ENCODE measurements around the gene RBM22.

The RBM22 gene

DNA sequence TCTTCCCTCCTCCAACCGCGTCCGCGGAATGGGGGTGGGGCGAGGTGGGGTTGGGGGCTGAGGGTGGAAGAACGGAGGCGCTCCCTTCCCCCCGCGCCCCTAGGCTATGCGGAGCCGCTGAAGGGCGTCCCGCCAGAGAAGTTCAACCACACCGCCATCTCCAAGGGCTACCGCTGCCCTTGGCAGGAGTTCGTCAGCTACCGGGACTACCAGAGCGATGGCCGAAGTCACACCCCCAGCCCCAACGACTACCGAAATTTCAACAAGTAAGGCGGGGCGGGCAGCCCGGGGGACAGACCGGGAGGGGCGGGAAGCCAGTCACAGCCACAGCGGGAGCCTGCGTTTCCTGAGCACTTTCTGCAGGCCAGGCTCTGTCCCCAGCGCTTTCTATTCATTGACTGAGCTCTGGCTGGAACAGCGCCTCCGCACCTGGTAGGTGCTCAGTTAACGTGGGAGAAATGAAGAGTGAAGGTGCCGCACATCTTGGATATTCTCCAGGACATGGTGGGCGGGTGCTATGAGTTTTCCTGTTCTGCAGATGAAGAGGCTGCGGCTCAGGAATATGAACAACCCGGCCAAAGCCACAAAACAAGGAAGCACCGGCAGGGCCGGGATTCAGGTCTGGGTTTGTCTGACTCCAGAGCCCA, 28.5 kb downstream of the RBM22 start:
- no peak for DNase-seq (ENCODE audit: low read depth in 2 of 2)

DNA sequence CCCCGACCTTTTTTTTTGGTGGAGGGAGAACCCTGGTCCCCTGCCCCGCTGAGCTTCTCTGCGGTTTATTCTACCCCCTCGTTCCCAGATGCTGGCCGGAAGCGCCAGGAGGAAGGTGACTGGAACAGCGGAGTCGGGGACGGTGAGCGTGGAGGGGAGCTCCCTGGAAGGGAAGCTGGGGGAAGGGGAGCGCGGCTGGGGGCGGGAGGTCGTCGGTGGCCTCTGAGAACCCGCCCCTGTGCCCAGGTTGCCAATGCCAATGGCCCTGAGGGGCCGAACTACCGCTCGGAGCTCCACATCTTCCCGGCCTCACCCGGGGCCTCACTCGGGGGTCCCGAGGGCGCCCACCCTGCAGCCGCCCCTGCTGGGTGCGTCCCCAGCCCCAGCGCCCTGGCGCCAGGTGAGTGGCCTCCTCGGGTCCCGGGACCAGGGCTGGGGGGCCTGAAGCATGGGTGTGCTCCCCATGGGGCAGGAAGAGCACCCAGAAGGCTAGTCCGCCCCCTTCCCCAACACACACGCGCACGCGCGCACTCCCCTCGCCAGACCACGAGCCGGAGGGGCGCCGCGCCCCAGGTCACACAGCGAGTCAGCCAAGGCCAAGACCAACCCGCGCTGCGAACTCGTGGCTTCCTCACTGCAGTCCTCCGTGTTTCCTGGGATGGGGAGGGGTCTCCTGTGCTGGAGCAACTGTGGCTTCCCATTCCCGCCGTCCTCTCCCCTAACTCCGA, 29.2 kb downstream of the RBM22 start:
- DNase-seq (ENCODE audit: low read depth in 2 of 2): no peak

DNA sequence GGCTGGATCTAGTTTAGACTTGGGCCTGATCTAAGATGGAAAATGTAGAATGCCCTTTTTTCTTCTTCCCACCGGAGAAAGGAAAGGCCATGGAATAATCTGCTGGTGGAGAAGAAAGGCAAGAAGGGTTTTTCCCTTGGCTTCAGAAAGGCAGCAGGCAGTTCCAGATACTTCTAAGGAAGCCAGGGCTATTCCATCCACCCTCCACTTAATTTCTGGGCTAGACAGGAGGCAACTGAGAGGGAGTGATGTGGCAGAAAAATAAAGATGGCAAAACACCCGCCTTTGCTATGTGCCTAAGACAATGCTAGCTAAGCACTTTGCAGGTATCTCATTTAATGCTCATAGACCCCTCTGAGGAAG, 29.9 kb downstream of the RBM22 start:
- no peak for DNase-seq (ENCODE audit: low read depth in 2 of 2)

DNA sequence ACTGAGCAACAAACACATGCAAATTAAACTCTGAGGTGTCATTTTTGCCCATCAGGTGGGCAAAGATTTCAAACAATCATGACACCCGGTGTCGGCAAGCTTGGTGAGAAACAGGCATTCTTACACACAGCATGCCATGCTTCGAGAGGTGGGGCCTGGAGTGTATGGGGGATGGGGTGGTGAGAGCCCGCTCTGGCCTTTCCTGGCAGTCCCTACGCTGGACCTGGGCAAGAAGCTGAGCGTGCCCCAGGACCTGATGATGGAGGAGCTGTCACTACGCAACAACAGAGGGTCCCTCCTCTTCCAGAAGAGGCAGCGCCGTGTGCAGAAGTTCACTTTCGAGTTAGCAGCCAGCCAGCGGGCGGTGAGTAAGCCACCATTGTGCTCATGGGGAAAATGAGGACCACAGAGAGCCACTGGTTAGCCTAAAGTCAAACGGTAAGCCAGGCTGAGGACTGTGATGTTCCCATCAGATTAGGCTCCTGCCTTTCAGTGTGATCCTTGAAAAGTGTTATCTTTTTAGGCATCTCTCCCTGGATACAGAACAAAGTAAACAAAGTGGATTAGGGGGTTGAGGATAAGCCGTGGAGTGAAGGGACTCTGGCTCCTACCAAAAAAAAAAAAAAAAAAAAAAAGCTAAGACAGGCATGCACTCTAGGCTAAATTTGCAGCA, 30.5 kb downstream of the RBM22 start:
- DNase-seq (ENCODE audit: low read depth in 2 of 2): no peak

DNA sequence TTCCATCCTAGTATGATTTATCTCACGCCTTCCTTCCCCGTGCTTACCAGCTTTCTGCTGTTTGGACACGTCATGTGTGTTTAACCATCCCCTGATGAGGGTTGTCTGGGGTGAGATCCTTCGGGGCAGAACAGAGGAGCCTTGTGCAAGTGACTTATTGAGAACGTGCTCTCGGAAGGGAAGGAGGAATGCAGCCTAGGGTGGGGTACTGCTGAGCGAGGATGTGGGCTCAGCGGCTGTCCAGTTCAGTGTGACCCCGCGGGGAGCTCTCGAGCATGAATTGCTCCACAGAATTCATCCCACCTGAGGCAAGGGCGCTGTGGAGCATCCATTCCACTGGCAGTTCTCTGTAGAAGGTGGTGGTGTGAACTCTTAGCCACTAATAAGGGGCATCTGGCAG, 35.8 kb downstream of the RBM22 start:
- no peak for DNase-seq (ENCODE audit: low read depth in 2 of 2)

DNA sequence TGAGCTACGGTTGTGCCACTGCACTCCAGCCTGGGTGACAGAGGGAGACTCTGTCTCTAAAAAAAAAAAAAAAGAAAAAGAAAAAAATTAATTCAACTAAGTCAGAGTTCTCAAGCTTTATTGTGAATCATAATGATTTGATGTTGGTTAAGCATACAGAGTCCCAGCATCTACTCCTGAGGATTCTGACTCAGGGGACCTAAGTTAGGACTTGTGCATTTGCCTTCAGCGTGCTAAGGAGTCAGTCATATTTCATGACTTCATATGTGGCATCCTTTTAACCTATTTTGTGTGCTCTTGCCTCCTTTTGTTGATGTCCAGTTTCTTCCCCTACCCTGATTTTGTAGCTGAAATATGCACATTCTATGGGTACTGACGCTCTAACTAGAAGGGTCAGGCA, 36.9 kb downstream of the RBM22 start:
- DNase-seq (ENCODE audit: low read depth in 2 of 2): no peak

DNA sequence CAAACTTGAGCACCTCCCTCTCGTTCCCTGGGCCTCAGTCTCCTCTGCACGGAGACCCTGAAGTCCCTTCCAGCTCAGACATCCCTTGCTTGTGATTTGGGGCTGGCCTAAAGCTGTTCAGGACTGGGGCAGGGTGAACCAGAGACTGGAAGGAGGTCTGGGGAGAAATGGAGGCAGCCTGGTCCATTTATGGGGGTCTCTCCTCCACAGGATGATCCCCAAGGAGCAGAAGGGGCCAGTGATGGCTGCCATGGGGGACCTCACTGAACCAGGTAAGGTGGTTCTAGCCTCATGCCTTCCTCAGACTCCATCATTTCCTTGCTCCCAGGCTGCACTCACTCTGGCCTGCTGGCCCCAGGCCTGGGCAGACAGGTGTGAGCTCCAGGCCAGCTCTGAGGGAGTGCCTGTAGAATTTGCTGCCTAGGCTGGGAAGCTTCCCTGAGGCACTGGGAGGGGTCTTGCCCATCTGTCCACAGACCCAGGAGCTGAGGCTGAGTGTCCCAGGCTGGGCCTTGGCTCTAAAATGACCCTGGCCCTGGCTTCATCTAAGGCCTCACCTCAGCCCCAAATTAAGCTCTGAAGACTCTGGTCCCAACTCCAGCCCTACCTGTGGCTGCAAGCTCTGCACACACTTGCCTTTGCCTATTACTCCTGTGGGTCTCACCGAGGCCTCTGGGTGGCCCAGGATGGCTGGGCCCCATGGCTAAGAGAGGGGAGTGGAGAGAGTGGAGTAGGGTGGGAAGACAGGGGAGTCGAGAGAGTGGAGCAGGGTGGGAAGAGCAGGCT, 37.9 kb downstream of the RBM22 start:
- DNase-seq (ENCODE audit: low read depth in 2 of 2): no peak

DNA sequence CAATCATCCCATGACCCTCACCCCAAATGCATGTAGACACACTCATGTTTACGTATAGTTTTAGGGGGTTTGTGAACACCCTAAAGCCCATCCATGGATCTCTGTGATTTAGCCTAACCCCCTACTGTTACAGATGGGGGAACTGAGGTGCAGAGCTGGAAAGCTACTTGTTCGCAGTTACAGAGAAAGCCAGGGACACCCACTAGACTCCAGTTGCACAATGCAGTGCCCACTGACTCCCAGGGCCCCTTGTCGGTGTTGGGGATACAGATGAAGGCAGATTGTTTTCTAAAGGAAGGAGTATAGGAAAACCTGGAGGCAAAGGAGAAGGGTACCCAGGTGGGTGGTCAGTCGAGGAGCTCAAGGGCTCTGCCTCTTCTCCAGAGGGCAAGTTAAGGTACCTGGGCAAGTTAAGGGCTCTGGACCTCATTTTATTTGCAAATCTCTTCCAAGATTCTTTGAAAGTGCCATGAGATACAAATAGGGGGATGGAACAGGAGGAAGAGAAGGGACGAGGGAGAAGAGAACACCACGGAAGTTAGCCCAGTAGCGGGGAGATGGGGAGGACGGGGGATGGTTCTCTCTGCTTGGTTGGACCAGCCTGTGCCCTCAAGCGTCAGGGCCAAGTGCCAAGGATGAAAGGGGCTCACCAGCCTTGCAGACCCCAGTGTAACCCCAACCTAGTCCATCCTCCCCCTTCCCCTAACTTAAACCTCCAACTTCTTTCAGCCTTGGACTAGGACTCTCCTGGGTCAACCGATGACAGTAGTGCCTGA, 38.9 kb downstream of the RBM22 start:
- no peak for DNase-seq (ENCODE audit: low read depth in 2 of 2)

DNA sequence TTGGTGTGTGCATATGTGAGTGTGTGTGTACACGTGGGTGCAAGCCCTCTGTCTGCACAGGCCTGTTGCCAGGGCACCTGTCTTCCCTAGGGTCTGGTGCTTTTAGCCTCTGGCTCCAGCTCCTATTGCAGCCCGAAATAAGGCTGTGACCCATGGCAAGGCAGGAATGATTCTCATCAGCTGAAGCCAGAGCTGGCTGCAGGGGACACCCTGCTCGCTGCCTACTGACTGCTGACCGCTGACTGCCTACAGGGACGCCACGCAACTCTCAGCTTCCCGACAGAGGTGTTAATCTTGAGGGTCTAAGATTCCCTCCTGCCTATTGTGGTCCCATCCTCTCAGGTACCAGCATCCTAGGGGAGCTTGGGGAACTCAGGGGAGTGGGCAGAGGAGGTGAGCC, 39.8 kb downstream of the RBM22 start, which contains the start of gene MYOZ3:
MYOZ3 (plus strand) TSS at position 166 of the 400 bp plus-strand sequence. CDS start 1,691 bp downstream, outside the sequence.
- DNase-seq (ENCODE audit: low read depth in 2 of 2): no peak

DNA sequence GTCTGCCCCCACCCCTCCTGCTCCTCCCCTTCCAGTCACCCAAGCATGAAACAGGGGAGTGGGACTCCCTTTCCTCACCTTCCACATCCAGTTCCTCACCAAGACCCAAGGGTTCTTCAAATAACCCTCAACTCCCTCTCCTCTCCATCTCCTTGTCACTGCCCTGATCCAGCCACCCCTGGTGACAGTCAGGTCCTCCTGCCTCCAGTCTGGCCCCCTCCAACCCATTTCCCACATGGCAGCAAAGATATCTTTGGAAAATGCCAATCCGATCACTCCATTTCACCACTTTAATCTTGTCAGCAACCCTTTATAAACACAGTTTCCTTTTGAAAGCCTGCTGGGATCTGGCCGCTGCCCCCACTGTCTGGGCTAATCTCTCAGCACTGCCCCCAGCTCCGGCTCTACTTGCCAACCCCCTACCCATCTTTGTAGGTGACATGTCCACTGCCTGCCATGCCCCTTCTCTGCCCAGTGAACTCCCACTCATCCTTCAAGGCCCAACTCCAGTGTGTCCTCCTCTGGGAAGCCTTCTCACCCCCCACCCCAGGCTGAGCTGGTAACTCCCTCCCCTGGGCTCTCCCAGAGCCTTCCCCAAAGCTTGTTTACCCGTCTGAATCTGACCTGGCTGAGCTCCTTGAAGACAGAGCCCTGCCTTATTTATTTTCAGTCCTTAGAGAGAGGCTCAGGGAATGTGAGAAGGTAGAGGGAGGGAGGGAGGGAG, 40.6 kb downstream of the RBM22 start:
- no peak for DNase-seq (ENCODE audit: low read depth in 2 of 2)

DNA sequence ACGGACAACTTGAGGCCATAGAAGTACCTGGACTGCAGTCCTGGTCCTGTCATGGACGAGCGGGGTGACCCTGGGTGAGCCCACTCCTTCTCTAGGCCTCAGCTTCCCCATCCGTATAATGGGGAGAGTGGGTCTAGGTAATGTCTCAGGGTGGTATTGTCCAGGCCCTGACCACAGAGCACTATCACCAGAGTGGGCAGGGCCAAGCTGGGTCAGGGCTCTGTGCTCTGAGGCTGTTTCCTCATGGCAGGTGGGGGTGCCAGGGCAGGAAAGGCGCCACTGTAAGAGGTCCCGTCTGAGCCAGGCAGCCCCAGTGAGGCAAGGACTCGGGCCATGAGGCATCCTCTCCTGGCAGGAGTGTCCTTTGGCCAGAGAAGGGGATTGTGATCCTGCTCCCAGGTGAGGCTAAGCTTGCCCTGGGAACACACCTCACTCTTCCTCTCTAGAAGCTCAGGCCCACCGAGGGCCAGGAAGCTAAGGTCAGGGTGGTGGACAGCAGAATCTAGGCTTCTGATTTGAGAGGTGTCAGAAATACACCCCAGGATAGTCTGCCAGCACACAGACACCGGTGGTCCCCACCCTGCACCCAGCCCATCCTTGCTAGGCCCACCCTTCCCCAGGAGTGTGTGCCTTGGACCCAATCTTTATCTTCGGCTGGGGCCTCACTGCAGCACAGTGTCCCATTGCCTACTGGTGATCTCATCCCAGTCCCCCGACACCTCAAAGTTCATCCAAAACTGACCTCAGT, 41.3 kb downstream of the RBM22 start:
- DNase-seq (ENCODE audit: low read depth in 2 of 2): no peak

DNA sequence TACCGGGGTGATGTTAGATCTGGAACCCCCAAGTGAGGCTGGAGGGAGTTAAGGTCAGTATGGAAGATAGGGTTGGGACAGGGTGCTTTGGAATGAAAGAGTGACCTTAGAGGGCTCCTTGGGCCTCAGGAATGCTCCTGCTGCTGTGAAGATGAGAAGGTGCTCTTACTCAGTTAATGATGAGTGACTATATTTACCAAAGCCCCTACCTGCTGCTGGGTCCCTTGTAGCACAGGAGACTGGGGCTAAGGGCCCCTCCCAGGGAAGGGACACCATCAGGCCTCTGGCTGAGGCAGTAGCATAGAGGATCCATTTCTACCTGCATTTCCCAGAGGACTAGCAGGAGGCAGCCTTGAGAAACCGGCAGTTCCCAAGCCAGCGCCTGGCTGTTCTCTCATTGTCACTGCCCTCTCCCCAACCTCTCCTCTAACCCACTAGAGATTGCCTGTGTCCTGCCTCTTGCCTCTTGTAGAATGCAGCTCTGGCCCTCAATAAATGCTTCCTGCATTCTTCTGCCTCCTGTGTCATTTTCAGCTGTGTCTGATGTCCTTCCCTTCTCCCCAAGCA, 42.1 kb downstream of the RBM22 start:
- DNase-seq (ENCODE audit: low read depth in 2 of 2): no peak

DNA sequence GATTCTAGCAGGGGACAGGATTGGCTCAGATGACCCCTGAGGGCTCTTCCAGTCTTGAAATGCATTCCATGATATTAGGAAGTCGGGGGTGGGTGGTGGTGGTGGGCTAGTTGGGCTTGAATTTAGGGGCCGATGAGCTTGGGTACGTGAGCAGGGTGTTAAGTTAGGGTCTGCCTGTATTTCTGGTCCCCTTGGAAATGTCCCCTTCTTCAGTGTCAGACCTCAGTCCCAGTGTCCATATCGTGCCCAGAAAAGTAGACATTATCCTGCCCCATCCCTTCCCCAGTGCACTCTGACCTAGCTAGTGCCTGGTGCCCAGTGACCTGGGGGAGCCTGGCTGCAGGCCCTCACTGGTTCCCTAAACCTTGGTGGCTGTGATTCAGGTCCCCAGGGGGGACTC, 42.7 kb downstream of the RBM22 start:
- no peak for DNase-seq (ENCODE audit: low read depth in 2 of 2)

DNA sequence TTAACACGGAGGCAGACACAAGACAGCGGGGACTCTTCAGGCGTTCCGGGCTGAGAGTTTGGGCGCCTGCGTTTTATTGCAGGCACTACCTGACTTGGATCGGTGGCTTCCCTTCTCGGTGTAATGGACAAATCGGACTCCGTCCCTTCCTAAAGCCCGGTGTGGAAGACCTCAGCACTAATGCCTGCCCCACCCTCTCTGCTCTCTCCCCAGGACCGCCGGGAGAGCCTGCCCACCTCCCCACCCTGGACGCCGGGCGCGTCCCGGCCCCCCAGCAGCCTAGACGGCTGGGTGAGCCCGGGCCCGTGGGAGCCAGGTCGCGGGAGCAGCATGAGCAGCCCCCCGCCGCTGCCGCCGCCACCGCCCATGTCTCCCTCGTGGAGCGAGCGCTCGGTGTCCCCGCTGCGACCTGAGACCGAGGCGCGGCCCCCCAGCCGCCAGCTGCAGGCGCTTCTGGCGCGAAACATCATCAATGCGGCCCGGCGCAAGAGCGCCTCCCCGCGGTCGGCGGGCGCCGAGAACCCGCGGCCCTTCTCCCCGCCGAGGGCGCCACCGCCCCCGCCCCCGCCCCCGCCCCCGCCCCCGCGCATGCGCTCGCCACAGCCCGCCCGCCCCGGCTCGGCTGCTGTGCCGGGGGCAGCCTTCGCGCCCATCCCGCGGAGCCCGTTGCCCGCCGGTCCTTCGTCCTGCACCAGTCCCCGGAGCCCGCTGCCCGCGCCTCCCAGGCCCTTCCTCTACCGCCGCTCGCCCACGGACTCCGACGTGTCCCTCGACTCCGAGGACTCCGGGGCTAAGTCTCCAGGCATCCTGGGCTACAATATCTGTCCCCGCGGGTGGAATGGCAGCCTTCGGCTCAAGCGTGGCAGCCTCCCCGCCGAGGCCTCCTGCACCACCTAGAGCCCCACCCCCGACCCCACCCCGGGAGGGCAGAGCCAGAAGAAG, 44.4 kb downstream of the RBM22 start:
- peak in 1 of 2 experiments; percentile 10 for DNase-seq (ENCODE audit: low read depth in 2 of 2)

DNA sequence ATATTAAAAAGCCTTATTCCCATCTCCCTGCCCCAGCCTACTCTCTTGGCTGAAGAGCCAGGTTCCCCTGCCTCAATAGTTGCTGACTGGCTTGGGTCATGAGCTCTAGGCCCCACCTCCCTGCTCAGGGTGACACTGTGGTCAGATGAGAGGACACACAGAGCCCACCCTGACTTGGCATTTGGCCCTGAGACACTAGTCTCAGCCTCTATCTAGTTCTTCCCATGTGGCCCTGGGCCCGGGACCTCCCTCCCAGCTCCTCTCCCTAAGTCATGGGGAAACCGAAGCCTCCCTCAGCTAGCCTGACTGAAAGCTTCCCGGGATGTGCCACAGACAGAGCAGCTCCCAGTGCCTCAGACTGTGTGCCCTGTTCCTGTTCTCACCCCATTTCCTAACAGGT, 45.6 kb downstream of the RBM22 start:
- DNase-seq (ENCODE audit: low read depth in 2 of 2): no peak

DNA sequence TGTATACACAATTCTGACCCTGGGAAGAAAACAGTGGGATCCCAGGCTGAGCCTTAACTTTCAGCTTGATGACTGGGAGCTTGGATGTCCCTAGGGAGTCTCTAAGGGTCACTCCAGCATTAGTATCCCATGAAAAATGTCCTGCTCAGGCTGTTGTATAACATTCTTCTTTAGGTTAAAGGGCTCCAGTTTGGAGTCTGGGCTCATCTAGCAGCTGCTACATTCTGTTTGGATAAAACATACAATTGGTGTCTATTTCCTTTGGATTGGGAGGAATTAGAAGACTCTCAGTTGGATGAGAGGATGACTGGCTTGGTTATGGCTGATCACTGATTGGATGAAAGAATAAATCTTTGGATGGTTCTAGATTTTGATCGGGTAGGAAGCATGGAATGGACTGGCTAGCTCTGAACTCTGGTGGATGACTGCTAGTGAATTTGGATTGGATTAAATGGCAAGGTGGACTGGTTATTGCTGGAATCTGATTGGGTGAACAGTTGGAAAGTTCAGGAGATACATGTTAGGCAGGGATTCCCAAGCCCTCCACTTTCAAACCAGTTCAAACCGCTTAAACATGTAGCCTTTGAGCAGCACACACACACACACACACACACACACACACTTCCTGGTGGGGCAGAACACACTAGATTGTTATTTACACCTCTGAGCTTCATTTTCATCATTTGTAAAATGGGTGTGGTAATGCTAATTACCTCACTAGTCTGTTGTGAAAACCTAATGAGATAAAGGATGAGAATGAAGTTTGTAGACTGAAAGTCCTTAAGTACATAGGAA, 46.9 kb downstream of the RBM22 start:
- no peak for DNase-seq (ENCODE audit: low read depth in 2 of 2)

DNA sequence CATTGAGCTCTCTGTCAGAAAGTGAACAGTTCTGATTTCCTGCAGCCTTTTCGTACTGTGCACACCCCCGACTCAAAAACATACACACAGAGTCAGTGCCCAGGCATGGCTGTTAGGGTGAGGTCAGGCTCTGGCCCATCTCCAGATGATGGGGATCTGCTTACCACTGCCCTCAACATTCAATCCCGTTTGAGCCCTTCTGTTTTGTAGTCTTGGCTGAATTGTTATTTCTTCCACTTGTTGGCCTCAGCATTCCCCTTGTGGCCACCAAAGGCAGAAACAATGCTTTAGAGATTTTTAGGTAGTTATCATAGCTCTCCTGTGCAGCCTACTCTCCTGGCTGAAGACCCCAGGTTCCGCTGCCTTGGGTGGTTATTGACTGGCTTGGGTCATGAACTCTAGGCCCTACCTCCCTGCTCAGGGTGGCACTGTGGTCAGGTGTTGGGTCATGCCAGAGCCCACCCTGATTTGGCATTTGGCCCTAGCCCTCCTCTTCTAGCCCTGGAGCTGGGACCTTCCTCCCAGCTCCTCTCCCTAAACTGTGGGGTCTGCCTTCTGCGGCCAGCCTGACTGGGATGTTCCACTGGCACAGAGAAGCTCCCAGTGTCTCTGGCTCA, 47.6 kb downstream of the RBM22 start:
- no peak for DNase-seq (ENCODE audit: low read depth in 2 of 2)
